Right lobe of liver (tissue), 6 donors: Measurements from ENCODE around the gene NRM. TPM values are rescaled to one million over a fixed set of nuclear protein-coding genes. Genes with fewer than 3 reads are reported as not detected.

Experiments
- ATAC-seq, 4 donors: fragments of 200-7000 bp; cut with Tn5 transposase; one replicate each; pipeline ENCODE4 v1.9.1; 2020; ENCODE audit warnings: mild to moderate bottlenecking in 4 of 4, moderate library complexity in 4 of 4
- DNase-seq, 3 donors: peaks; one replicate each; pipeline ENCODE4 v3.0.0-alpha.2; 2020
- H3K27ac ChIP-seq, 3 donors: fragments of 200-600 bp; one replicate each; pipeline ENCODE4 v1.8.0; 2022
- H3K27me3 ChIP-seq, 2 donors: fragments of 200-600 bp; one replicate each; pipeline ENCODE4 v1.8.0; 2022
- H3K36me3 ChIP-seq, 4 donors: fragments of 200-600 bp; sonication (generic) in 1 of 4; one replicate each; pipeline versions ENCODE4 v1.5.1 to v1.8.0; 2017 to 2022; ENCODE audit warnings: control low read depth in 1 of 4
- H3K4me1 ChIP-seq, 4 donors: fragments of 200-600 bp; sonication (generic) in 1 of 4; one replicate each; pipeline versions ENCODE4 v1.5.1 to v1.8.0; 2017 to 2022; ENCODE audit warnings: control low read depth in 1 of 4
- H3K4me3 ChIP-seq, 3 donors: fragments of 200-600 bp; one replicate each; pipeline ENCODE4 v1.8.0; 2022
- H3K9me3 ChIP-seq, 4 donors: fragments of 200-600 bp; sonication (generic) in 1 of 4; one replicate each; pipeline versions ENCODE4 v1.5.1 to v1.8.0; 2017 to 2022; ENCODE audit warnings: control low read depth in 1 of 4
- CTCF ChIP-seq, 4 donors: fragments of 200-600 bp in 3 of 4; fragments of 450-650 bp in 1 of 4; IDR thresholded peaks; one replicate each; pipeline versions ENCODE4 v1.5.1 to v1.8.0; 2016 to 2022; ENCODE audit warnings: antibody characterized with exemption in 4 of 4, mild to moderate bottlenecking in 2 of 4
- POLR2A ChIP-seq: fragments of 450-650 bp; IDR thresholded peaks from one replicate; pipeline ENCODE4 v1.6.1; 2017; ENCODE audit warnings: antibody characterized with exemption, mild to moderate bottlenecking
- WGBS: methylation state at CpG from one replicate; pipeline ENCODE4 v1.1.6; 2018; ENCODE audit warnings: low coverage, low lambda C conversion rate; ENCODE audit not compliant: insufficient coverage; ENCODE audit errors: missing lambda C conversion rate; 5-methylcytosine and 5-hydroxymethylcytosine counted together
- intact Hi-C, 2 donors: fragments of 100-400 bp; cut with DNase I; formaldehyde crosslinking; loops; one replicate each; pipeline versions ENCODE4 v1.11.2 to v1.14.1; 2022
- total RNA-seq, 6 experiments: library from RNA; depleted of rRNA in 2 of 6; stranded (reverse); fragments of >200 nt in 2 of 6; fragmentation: NEBNext Ultra II Directional in 3 of 6; extraction: Animal tissue kit (Norgen Biotek cat#: 25700) in 3 of 6; gene quantifications; one replicate each; pipeline versions ENCODE4 v1.1.0 to v1.2.4, GENCODE V29; 2016 to 2023
- donor health status: DM: no; HTN: yes; CAD: no.
- donor health status: DM: no; HTN: no; CAD: no.
- donor health status: DM: no; HTN: no; CAD: no.
- donor health status: DM: no; HTN: yes; CAD: no.
- donor health status: DM: no; HTN: yes; CAD: no.

NRM gene
- total RNA-seq, 6 experiments from 2014 or later = 1.2 to 2.7 (median 1.9) TPM

DNA sequence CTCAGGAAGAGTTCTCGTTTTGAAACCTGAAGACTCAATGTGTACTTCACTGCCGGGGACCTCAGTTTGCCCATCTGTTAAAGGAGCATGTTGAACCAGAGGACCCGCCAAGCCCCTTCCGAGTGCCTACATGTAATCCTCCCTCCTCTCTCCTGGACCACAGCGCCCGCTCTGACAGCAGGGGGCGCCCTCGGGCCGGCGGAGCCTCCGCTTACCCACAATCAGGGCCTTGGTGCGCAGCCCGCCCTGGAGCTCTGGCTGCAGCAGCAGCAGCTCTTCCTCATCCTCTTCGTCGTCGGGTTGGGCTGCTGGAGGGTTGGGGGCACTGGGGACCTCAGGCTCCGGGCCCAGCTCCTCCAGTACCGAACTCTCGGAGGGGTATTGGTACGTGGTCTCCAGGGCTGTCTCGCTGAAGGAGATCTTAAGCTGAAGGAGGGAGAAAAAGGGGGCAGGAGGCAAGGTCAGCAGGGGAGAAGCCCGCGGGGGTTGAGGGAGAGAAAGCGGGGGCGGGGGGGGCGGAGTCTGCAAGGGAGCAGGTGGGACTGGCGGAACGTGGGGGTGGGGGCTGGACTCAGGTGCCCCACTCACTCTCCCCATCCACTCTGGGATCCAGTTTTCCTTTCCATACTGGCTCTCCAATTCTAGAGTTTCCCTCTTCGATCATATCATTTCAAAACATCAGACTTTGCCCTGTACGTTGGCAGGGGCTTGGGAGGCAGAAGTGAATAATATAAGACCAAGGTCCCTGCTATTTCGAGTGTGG, 11.6 kb downstream of the NRM start:
- H3K27ac ChIP-seq = peak overlapping the region; percentile 60 to 94 (median 84)
- DNase-seq (peak; percentile 91 to 93 (median 92)), ATAC-seq (peak; percentile 75 to 85 (median 82))
- no peaks in the 10 kb centered on the region for H3K9me3 ChIP-seq
- peaks cover 0 to 67% (median 28%) of the 10 kb centered on the region in 4 donors for H3K4me1 ChIP-seq
- TF ChIP-seq CTCF (IDR thresholded peaks at IDR 0.05) (peak; percentile 95 to 99 (median 97)), POLR2A (peak; percentile 36)
- H3K36me3 ChIP-seq = peaks cover 0 to 17% (median 5%) of the 10 kb centered on the region in 4 donors
- 3% methylated on average over 23 of the region's 31 CpGs for WGBS
- intact Hi-C loops = loop anchor here (2.0 to 10.0 kb wide), 3 partner anchors 44 to 194 kb away; partner anchors contain the start of genes ATAT1 (in 1 of the 2) and HLA-E (in 1 of the 2)
- no peaks in the 10 kb centered on the region for H3K27me3 ChIP-seq
- peak overlapping the region; percentile 24 to 34 (median 26) for H3K4me3 ChIP-seq

DNA sequence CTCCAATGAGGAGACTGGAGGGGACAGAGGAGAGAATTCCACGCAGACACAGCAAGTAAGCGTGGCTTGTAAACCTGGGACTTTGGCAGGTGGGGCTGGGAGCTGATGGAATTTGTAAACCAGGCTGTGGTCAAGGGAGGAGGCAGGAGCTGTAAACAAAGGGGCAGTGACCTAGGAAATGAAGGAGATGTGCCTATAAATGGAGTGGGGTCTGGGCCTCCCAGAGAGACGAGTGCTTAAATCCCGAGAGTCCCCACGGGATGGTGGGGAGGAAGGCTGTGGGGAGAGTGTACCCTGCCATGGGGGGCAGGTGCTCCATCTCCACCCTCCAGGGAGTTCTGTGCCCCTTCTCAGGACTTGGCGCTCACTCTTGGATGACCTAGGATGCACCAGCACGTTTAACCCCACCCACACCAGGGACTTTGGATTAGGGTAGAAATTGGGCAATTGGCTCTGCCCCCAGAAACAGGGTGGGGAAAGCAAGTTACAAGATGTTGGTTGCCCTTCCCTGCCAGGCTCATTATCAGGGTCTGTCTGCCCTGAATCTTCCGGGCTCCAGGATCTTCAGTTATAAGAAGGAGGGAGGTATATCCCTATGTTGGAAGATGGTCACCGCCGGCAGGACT, 14.0 kb downstream of the NRM start:
- WGBS = 37% methylated on average over 2 of the region's 10 CpGs
- Histone ChIP-seq H3K4me3 (no peak overlapping the region), H3K27ac (peak overlapping the region in 2 of 3 donors; percentile 33 to 68), H3K27me3 (no peaks in the 10 kb centered on the region), H3K9me3 (no peaks in the 10 kb centered on the region), H3K36me3 (peaks cover 0 to 17% (median 5%) of the 10 kb centered on the region in 4 donors), H3K4me1 (peaks cover 0 to 68% (median 23%) of the 10 kb centered on the region in 4 donors)
- DNase-seq (peak in 2 of 3 donors; percentile 73 to 79), ATAC-seq (peak; percentile 9 to 57 (median 44))
- TF ChIP-seq CTCF (IDR thresholded peaks at IDR 0.05) (no peak), POLR2A (no peak)
- intact Hi-C loops = loop anchor here (10.0 kb wide), 2 partner anchors 52 to 192 kb away; partner anchors contain the start of genes ATAT1 (in 1 of the 2) and HLA-E (in 1 of the 2)

DNA sequence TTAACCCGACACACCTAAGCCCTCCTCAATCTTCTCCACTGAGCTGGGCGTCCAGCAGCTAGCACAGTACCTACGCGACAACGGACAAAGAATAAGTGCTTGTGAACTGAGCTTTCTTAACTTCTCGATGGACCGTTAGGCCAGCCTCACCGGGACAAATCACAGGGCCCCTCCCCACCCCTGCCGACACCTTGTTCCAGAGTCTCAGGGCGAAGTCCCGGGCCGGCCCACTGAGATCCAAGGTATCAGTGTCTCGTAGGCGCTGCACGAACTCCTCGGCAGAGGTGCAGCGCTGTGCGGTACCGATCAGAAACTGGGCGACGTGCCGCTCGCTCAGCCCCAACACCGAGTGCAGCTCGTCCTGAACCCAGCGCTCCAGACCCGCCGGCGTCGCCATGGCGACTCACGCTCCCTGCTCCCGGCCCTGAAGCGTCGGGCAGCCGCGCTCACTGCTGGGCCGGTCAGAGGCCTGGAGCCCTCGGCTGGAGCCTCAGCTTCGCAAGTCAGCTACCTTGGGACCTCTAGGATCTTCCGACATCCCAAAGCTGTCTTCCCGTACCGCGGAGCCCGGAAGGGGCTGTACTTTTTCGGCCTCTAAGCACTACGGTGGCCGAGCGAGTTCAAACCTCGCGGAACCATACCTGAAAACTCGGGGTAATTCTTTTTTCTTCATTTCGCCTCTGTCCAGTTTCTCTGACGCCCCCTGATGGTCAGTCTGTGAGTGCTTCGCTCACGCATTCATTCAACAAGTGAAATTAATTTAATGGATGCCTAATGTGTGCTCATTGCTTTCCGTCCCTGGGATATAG, 18.1 kb downstream of the NRM start, which contains the start of gene DHX16:
DHX16 (minus strand) TSS at position 562 of the 809 bp plus-strand sequence; CDS start at position 397, 165 bp downstream.
- intact Hi-C loops = loop anchor here (10.0 kb wide), 2 partner anchors 48 to 188 kb away; partner anchors contain the start of genes ATAT1 (in 1 of the 2) and HLA-E (in 1 of the 2)

More for the DNA sequence above, 18.1 kb downstream of the NRM start, which contains the start of gene DHX16:
- peak; percentile 84 to 89 (median 84) for ATAC-seq
- Histone ChIP-seq H3K9me3 (no peaks in the 10 kb centered on the region), H3K4me3 (peak within 1 kb of the TSS; percentile 91 to 100 (median 100)), H3K27me3 (no peaks in the 10 kb centered on the region), H3K4me1 (peaks cover 0 to 45% (median 10%) of the 10 kb centered on the region in 4 donors), H3K36me3 (peaks cover 0 to 36% (median 17%) of the 10 kb centered on the region in 4 donors), H3K27ac (peak within 1 kb of the TSS; percentile 54 to 60 (median 58))
- 0% methylated on average over 26 of the region's 57 CpGs for WGBS
- DNase-seq = peak; percentile 93 to 96 (median 94)
- TF ChIP-seq POLR2A (peak; percentile 44), CTCF (IDR thresholded peaks at IDR 0.05) (peak; percentile 82 to 89 (median 86))
